SKM-1 treated with dmso at 0.1 percent for 144 hours (cell line): ENCODE results near the gene PRKAA1.

Source experiments
- DNase-seq: peaks from one replicate; lab custom pipeline; 2025; ENCODE audit not compliant: unreplicated experiment; lab: John Stamatoyannopoulos, UW

Gene PRKAA1

GRCh38 chr5:40798012-40798800 lies at the start of gene PRKAA1:
TSS of gene PRKAA1 (minus strand) at chr5:40798374. CDS start at chr5:40798189, 185 bp downstream.
- peak; percentile 87 for DNase-seq

- no peak for DNase-seq
Observed at GRCh38 chr5:40847525-40847924, 49.4 kb upstream of the PRKAA1 start.

- DNase-seq: no peak
Observed at GRCh38 chr5:40846371-40846770, 48.2 kb upstream of the PRKAA1 start.

GRCh38 chr5:40844565-40844964 lies 46.4 kb upstream of the PRKAA1 start:
- DNase-seq: no peak

GRCh38 chr5:40842351-40842750 lies 44.2 kb upstream of the PRKAA1 start:
- DNase-seq: no peak

- DNase-seq: peak; percentile 45
Observed at GRCh38 chr5:40841068-40841805, 43.1 kb upstream of the PRKAA1 start, which contains the start of gene CARD6. TSS of gene CARD6 (plus strand) at chr5:40841367. CDS start at chr5:40841383, 16 bp downstream.

- no peak for DNase-seq
Observed at GRCh38 chr5:40838086-40838485, 39.9 kb upstream of the PRKAA1 start.

- DNase-seq: peak; percentile 93
Observed at GRCh38 chr5:40834849-40835787, 36.9 kb upstream of the PRKAA1 start, which contains the start of gene RPL37. TSS of gene RPL37 (minus strand) at chr5:40835222. CDS start at chr5:40835185, 37 bp downstream.

GRCh38 chr5:40834391-40834848 lies 36.2 kb upstream of the PRKAA1 start:
- DNase-seq: no peak

- DNase-seq: no peak
Observed at GRCh38 chr5:40833712-40834229, 35.6 kb upstream of the PRKAA1 start.

GRCh38 chr5:40832345-40832744 lies 34.2 kb upstream of the PRKAA1 start:
- DNase-seq: no peak

GRCh38 chr5:40831346-40832210 lies 33.4 kb upstream of the PRKAA1 start:
- DNase-seq: no peak

- DNase-seq: no peak
Observed at GRCh38 chr5:40829748-40830533, 31.8 kb upstream of the PRKAA1 start.

GRCh38 chr5:40828690-40829661 lies 30.8 kb upstream of the PRKAA1 start:
- no peak for DNase-seq

GRCh38 chr5:40828021-40828631 lies 30.0 kb upstream of the PRKAA1 start:
- DNase-seq: no peak

- DNase-seq: no peak
Observed at GRCh38 chr5:40827188-40827977, 29.2 kb upstream of the PRKAA1 start.
